Inflammatory macrophage treated with lipopolysaccharide for 4 hours (primary cell): Measurements from ENCODE around the gene WDR54.
A peak's percentile ranks its signal among the peaks of the same experiment; 100 is the strongest.
"Not testable (repeated sequence)": the region's sequence is repeated elsewhere in the genome, so short reads cannot be mapped to it uniquely, and the experiment has no call there.

Source experiments
- DNase-seq: peaks from one replicate; pipeline ENCODE4 v3.0.0-alpha.2; 2020

WDR54 gene

DNA sequence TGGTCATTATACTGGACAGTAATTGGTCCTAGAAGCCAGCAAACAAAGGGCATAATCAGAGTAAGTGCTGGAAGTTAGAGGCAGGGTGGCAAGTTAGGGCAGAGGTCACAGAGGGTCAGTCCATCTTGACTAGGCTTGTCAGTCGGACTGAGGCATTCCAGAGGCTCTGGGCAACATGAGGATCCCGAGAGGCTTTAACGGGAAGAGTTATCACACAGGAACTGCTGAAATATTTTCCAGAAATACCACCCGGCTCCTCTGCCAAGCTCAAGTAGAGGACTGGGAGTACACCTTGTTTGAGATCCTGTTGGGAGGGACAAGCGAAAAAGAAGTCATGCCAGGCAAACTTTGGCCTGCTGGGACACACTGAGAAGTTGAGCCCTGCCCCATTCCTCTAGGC, 13.8 kb upstream of the WDR54 start:
- DNase-seq: no peak

DNA sequence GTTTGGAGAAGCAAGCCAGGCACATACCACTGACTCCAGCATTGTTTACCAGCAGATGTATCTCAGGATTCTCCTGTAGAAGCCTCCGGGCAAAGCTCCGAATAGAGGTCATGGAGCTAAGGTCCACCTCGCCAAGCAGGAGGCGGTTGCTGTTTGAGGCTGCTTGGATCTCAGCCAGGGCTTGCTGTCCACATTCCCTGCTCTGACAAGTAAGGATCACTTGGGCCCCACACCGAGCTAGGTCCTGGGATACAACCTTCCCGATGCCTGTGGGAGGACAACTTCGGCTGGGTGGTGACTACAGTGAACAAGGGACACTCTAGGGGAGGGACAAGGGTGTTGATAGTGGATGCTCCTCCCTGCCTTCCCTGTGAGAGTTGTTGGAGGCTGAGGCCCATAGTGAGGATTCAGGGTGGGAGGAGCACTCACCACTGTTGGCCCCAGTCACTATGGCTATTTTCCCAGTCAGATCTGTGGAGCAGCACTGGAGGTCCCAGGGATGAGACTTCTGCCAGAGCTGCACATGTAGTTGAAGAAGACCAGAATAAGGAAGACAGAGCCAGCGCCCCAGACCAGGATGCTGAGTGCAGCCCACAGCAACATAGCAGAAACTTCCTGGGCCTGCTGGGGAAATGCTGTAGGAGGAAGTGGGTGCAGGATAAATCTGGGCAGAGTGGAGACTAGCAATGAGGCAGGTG, 8.4 kb upstream of the WDR54 start:
- no peak for DNase-seq

GRCh38 chr2:74414441-74414840, 7.1 kb upstream of the WDR54 start:
- DNase-seq: no peak

- DNase-seq: peak; percentile 13
Observed at GRCh38 chr2:74414881-74415761, 6.4 kb upstream of the WDR54 start.

GRCh38 chr2:74415762-74416395, 5.7 kb upstream of the WDR54 start:
- no peak for DNase-seq

DNA sequence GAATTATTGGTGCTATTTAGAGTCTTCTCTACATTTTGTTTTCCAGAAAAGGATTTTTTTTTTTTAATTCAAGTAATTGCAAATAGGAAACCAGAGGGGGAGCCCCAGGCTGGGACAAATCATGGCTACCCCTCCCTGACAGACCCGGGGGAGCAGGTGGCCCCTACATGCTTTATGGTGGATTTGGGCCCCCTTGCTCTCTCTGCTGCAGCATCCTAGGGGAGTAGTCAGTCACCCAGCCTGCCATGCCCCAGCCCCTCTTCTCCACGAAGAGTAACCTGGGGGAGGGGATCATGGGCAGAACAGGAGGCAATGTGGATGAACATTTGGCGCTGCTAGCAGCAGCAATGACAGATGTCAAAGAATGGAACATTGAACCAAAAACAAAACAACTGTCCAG, 4.8 kb upstream of the WDR54 start:
- DNase-seq: no peak

- no peak for DNase-seq
Observed at GRCh38 chr2:74417197-74417596, 4.3 kb upstream of the WDR54 start.

DNA sequence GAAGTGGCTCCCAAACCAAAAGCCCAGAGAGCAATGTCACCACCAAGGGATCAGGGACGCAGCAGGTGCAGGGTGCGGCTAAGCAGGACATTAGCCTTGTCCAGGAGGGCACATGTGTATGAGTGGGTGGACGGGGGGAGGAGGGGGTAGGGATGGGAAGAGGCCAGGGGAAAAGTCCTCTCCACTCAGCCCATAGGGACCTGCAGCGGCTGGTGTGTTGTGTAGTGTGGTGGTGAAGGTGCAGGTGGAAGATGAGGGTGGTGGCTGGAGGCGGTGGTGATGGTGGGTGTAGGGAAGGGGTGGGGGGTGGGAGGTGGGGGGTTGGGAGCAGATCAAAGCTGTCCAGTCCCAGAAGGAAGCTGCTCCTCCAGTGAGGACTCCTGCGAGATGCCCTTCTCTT, 3.8 kb upstream of the WDR54 start:
- DNase-seq: no peak

GRCh38 chr2:74418312-74418711, 3.2 kb upstream of the WDR54 start:
- no peak for DNase-seq

- DNase-seq: peak; percentile 59
Observed at GRCh38 chr2:74419345-74419744, 2.2 kb upstream of the WDR54 start.

DNA sequence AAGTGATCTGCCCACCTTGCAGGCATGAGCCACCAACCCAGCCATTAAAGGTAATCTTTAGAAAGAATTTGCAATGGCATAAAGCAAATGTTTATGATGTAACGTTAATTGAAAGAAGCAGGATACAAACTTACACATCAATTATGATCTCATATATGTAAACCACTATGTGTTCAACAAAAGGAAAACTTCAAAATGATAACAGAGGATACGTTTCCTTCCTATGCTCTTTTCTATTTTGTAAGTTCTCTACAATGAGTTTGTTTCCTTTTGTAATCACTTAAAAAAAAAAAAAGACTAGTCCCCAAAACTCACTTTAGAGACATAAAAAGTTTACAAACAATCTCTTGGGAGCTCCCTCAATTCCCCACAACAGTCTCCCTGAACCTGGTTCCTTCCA, 1.5 kb upstream of the WDR54 start:
- DNase-seq: no peak

- DNase-seq: not testable (repeated sequence)
Observed at GRCh38 chr2:74420443-74421103, 957 bp upstream of the WDR54 start.

DNA sequence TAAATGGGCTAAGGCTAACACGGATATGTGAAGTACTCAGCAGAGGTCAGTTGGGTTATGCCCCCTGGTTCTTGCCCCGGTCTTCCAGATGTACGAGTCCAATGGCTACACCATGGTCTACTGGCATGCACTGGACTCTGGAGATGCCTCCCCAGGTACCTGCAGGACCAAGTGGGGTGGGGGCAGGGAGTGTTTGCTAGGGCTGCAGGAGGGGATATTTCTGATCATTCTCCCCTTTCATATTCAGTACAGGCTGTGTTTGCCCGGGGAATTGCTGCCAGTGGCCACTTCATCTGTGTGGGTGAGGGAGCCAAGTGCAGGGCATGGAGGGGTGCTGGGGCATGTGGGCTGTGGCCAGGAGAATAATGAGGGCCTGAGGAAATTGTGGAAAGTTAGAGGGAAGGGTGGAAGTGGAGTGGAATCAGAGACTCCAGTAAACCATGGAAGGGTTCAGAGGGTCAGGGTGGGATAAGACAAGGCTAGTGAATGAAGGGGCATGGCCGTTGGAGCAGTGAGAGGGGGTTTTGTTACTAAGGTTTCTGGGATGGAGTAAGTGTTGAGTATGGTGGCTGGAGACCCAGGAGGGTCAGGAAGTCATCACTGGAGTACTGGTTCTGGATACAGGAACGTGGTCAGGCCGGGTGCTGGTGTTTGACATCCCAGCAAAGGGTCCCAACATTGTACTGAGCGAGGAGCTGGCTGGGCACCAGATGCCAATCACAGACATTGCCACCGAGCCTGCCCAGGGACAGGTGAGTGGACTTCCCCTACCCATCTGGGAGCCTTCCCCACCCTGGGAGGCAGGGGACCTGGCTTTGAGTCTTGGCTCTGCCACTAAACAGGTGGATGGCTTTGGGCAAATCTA, 1.9 kb downstream of the WDR54 start:
- no peak for DNase-seq

GRCh38 chr2:74424139-74424992, 2.8 kb downstream of the WDR54 start:
- no peak for DNase-seq

- DNase-seq: no peak
Observed at GRCh38 chr2:74424995-74425406, 3.5 kb downstream of the WDR54 start.

GRCh38 chr2:74425523-74425922, 4.0 kb downstream of the WDR54 start:
- DNase-seq: no peak

DNA sequence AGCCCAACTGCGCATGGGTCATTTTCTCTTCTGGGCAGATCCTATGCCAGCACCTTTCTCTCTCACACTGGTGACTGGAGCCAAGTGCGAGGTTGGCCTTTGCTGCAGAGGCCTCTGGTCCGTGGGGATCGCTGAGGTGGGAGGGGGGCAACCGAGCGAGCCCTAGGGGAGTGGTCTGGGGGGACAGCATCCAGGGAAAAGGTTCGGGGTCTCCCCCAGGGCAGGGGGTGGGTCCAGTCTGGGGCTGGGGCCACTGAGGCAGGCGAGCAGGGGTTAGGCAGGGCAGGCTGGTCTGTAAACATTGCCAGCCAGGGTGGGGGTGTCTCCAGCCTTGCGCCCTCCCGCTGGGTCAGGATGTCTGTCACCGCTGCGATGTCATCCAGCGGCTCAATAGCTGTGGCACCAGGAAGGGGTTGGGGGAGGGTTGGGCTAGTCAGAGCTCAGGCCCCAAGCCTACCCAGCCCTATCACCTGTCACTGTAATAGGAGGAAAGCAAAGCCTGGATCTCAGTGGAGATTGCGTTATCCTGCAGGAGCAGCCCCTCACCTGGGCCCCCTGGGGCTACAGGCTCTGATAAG, 4.7 kb downstream of the WDR54 start:
- no peak for DNase-seq

- no peak for DNase-seq
Observed at GRCh38 chr2:74427551-74427950, 6.0 kb downstream of the WDR54 start.

DNA sequence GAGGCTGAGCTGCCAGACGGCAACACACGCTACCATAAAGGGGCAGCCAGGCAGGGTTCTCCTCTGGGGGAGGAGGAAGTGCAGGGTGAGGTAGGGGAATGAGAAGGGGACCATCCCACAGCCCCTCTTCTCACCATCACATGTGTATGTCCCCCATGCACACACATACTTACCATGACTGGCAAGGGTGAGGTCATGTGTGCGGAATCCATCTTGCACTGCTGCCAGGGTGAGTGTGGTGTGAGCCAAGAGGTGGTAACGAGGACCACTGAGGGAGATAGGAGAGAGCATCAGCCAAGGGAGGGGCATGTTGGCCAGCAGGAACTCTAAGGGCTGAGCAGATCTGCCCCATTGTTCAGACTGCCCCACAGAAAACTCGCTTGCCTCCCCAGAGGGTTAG, 7.1 kb downstream of the WDR54 start:
- DNase-seq: no peak

DNA sequence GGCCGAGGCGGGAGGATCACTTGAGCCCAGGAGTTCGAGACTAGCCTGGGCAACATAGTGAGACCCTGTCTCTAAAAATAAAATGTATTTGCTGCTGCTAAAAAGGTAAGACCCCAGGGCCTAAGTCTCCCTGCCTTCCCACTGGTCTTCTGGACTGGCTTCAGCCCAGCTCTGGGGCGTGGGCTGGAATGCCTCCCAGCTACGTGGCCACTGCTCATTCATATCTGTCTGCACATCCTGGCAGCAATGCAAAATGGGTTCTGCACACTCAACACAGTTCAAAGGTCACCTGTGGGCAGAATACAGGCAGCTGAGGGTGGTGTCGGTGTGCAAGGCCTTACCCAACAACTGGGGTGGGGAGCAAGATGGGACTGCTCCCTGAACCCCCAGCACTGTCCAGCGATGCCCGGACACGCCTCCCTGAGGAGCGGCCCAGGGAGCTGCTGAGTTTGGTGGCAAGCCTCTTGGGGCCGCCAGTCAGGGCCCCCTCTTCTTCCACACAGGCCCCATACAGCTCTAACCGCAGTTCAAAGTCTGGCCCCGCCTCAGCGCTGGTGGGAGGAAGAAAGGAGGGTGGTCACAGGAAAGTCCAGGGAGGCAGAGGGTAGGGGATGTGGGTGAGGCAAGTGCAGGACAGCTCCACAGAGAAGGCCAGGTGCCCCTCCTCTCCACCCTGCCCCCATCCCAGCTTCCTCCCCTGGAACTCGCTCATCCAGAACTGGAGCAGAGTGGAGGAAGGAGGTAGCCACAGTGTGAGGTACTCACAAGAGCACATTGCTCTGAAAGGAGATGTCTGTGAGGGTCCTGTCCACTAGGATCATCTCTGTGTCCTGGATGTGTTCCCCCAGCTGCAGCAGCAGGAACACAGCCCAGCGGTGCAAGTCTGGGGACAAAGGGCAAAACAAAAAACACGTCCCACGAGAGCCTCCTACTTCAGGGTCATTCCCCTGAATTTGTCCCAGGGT, 8.2 kb downstream of the WDR54 start:
- no peak for DNase-seq
